ENCODE measurements around the gene FBXL17. TPM values are rescaled to one million over a fixed set of nuclear protein-coding genes. Genes with fewer than 3 reads are reported as not detected.

Gene FBXL17
- total and polyA plus RNA-seq, 5 donors from 2014 or later = 3.8 to 27.7 (median 6.4) TPM

- peaks cover 6% of the 10 kb centered on the region for H3K36me3 Mint-ChIP-seq
- Histone ChIP-seq H3K27me3 (ENCODE audit: control insufficient read depth, insufficient read depth, low read length) (no peaks in the 10 kb centered on the region), H3K36me3 (ENCODE audit: control insufficient read depth, insufficient read depth, low read length) (no peaks in the 10 kb centered on the region), H3K4me3 (ENCODE audit: low read depth, low read length) (no peak overlapping the region), H3K27ac (ENCODE audit: insufficient read depth, low read length, poor library complexity, severe bottlenecking) (no peak overlapping the region), H3K9me3 (ENCODE audit: control insufficient read depth in 2 of 2, low read length in 2 of 2) (no peaks in the 10 kb centered on the region), H3K4me1 (ENCODE audit: control insufficient read depth, insufficient read depth, low read length, poor library complexity, severe bottlenecking) (no peaks in the 10 kb centered on the region)
- no peaks in the 10 kb centered on the region for H3K27me3 Mint-ChIP-seq
- H3K9me3 Mint-ChIP-seq = no peaks in the 10 kb centered on the region
- no peak overlapping the region for H3K27ac Mint-ChIP-seq
- DNase-seq (no peak), ATAC-seq (ENCODE audit: low read depth in 2 of 2) (no peak)
- H3K4me1 Mint-ChIP-seq = peaks cover 0 to 18% (median 7%) of the 10 kb centered on the region in 4 donors
- no peak overlapping the region for H3K4me3 Mint-ChIP-seq
Measured at GRCh38 chr5:108303086-108303485, 78.8 kb downstream of the FBXL17 start.

- peaks cover 3% of the 10 kb centered on the region for H3K36me3 Mint-ChIP-seq
- peaks cover 0 to 1% (median 0%) of the 10 kb centered on the region in 7 donors for H3K9me3 Mint-ChIP-seq
- Histone ChIP-seq H3K36me3 (ENCODE audit: control insufficient read depth, insufficient read depth, low read length) (no peaks in the 10 kb centered on the region), H3K9me3 (ENCODE audit: control insufficient read depth in 2 of 2, low read length in 2 of 2) (no peaks in the 10 kb centered on the region), H3K4me3 (ENCODE audit: low read depth, low read length) (no peak overlapping the region), H3K27me3 (ENCODE audit: control insufficient read depth, insufficient read depth, low read length) (no peaks in the 10 kb centered on the region), H3K4me1 (ENCODE audit: control insufficient read depth, insufficient read depth, low read length, poor library complexity, severe bottlenecking) (no peaks in the 10 kb centered on the region), H3K27ac (ENCODE audit: insufficient read depth, low read length, poor library complexity, severe bottlenecking) (no peak overlapping the region)
- H3K27me3 Mint-ChIP-seq = no peaks in the 10 kb centered on the region
- H3K27ac Mint-ChIP-seq = no peak overlapping the region
- no peak for ATAC-seq (ENCODE audit: low read depth in 2 of 2)
- no peak overlapping the region for H3K4me3 Mint-ChIP-seq
- DNase-seq = no peak
- peaks cover 3 to 11% (median 5%) of the 10 kb centered on the region in 4 donors for H3K4me1 Mint-ChIP-seq
Measured at GRCh38 chr5:108297042-108297601, 84.8 kb downstream of the FBXL17 start.

- Mint-ChIP-seq H3K36me3 (peaks cover 3% of the 10 kb centered on the region), H3K27me3 (no peaks in the 10 kb centered on the region), H3K27ac (no peak overlapping the region), H3K9me3 (peaks cover 0 to 1% (median 0%) of the 10 kb centered on the region in 7 donors), H3K4me1 (peaks cover 3 to 11% (median 5%) of the 10 kb centered on the region in 4 donors), H3K4me3 (no peak overlapping the region)
- H3K36me3 ChIP-seq (ENCODE audit: control insufficient read depth, insufficient read depth, low read length) = no peaks in the 10 kb centered on the region
- H3K27ac ChIP-seq (ENCODE audit: insufficient read depth, low read length, poor library complexity, severe bottlenecking) = no peak overlapping the region
- H3K4me3 ChIP-seq (ENCODE audit: low read depth, low read length) = no peak overlapping the region
- no peaks in the 10 kb centered on the region for H3K4me1 ChIP-seq (ENCODE audit: control insufficient read depth, insufficient read depth, low read length, poor library complexity, severe bottlenecking)
- H3K27me3 ChIP-seq (ENCODE audit: control insufficient read depth, insufficient read depth, low read length) = no peaks in the 10 kb centered on the region
- ATAC-seq (ENCODE audit: low read depth in 2 of 2) (no peak), DNase-seq (no peak)
- no peaks in the 10 kb centered on the region for H3K9me3 ChIP-seq (ENCODE audit: control insufficient read depth in 2 of 2, low read length in 2 of 2)
Measured at GRCh38 chr5:108295578-108296368, 86.1 kb downstream of the FBXL17 start.

GRCh38 chr5:108280960-108281569 lies 100.8 kb downstream of the FBXL17 start:
- Histone ChIP-seq H3K4me1 (ENCODE audit: control insufficient read depth, insufficient read depth, low read length, poor library complexity, severe bottlenecking) (no peaks in the 10 kb centered on the region), H3K36me3 (ENCODE audit: control insufficient read depth, insufficient read depth, low read length) (peaks cover 2% of the 10 kb centered on the region), H3K4me3 (ENCODE audit: low read depth, low read length) (no peak overlapping the region), H3K27ac (ENCODE audit: insufficient read depth, low read length, poor library complexity, severe bottlenecking) (no peak overlapping the region), H3K27me3 (ENCODE audit: control insufficient read depth, insufficient read depth, low read length) (no peaks in the 10 kb centered on the region), H3K9me3 (ENCODE audit: control insufficient read depth in 2 of 2, low read length in 2 of 2) (peaks cover 6 to 8% of the 10 kb centered on the region in 2 experiments)
- peaks cover 39% of the 10 kb centered on the region for H3K36me3 Mint-ChIP-seq
- no peaks in the 10 kb centered on the region for H3K27me3 Mint-ChIP-seq
- H3K4me1 Mint-ChIP-seq = peaks cover 6 to 30% (median 22%) of the 10 kb centered on the region in 4 donors
- peaks cover 2 to 20% (median 12%) of the 10 kb centered on the region in 7 donors for H3K9me3 Mint-ChIP-seq
- peak overlapping the region in 1 of 4 donors; percentile 1 for H3K4me3 Mint-ChIP-seq
- ATAC-seq (ENCODE audit: low read depth in 2 of 2) (no peak), DNase-seq (no peak)
- no peak overlapping the region for H3K27ac Mint-ChIP-seq

GRCh38 chr5:108280248-108280647 lies 101.7 kb downstream of the FBXL17 start:
- Histone ChIP-seq H3K4me3 (ENCODE audit: low read depth, low read length) (no peak overlapping the region), H3K27ac (ENCODE audit: insufficient read depth, low read length, poor library complexity, severe bottlenecking) (no peak overlapping the region), H3K4me1 (ENCODE audit: control insufficient read depth, insufficient read depth, low read length, poor library complexity, severe bottlenecking) (no peaks in the 10 kb centered on the region), H3K36me3 (ENCODE audit: control insufficient read depth, insufficient read depth, low read length) (peaks cover 2% of the 10 kb centered on the region), H3K27me3 (ENCODE audit: control insufficient read depth, insufficient read depth, low read length) (no peaks in the 10 kb centered on the region), H3K9me3 (ENCODE audit: control insufficient read depth in 2 of 2, low read length in 2 of 2) (peaks cover 6 to 8% of the 10 kb centered on the region in 2 experiments)
- Mint-ChIP-seq H3K36me3 (peaks cover 35% of the 10 kb centered on the region), H3K9me3 (peaks cover 2 to 20% (median 12%) of the 10 kb centered on the region in 7 donors), H3K4me3 (no peak overlapping the region), H3K27me3 (no peaks in the 10 kb centered on the region), H3K27ac (no peak overlapping the region), H3K4me1 (peaks cover 6 to 31% (median 21%) of the 10 kb centered on the region in 4 donors)
- DNase-seq = no peak
- no peak for ATAC-seq (ENCODE audit: low read depth in 2 of 2)

GRCh38 chr5:108278285-108279240 lies 103.3 kb downstream of the FBXL17 start:
- H3K27ac ChIP-seq (ENCODE audit: insufficient read depth, low read length, poor library complexity, severe bottlenecking) = no peak overlapping the region
- H3K4me1 ChIP-seq (ENCODE audit: control insufficient read depth, insufficient read depth, low read length, poor library complexity, severe bottlenecking) = no peaks in the 10 kb centered on the region
- Mint-ChIP-seq H3K4me1 (peaks cover 6 to 31% (median 24%) of the 10 kb centered on the region in 4 donors), H3K27me3 (no peaks in the 10 kb centered on the region), H3K4me3 (no peak overlapping the region), H3K36me3 (peaks cover 21% of the 10 kb centered on the region), H3K9me3 (peaks cover 2 to 17% (median 9%) of the 10 kb centered on the region in 7 donors), H3K27ac (peak overlapping the region in 2 of 3 donors; percentile 20 to 82)
- peak in 1 of 3 donors; percentile 3 for DNase-seq
- H3K9me3 ChIP-seq (ENCODE audit: control insufficient read depth in 2 of 2, low read length in 2 of 2) = peaks cover 6 to 8% of the 10 kb centered on the region in 2 experiments
- no peak for ATAC-seq (ENCODE audit: low read depth in 2 of 2)
- H3K4me3 ChIP-seq (ENCODE audit: low read depth, low read length) = no peak overlapping the region
- no peaks in the 10 kb centered on the region for H3K27me3 ChIP-seq (ENCODE audit: control insufficient read depth, insufficient read depth, low read length)
- H3K36me3 ChIP-seq (ENCODE audit: control insufficient read depth, insufficient read depth, low read length) = peaks cover 2% of the 10 kb centered on the region

Data from CD4-positive, CD25-positive, alpha-beta regulatory T cell (primary cell).